SW480 (cell line): ENCODE data around the gene MARCHF11.

Experiments
- DNase-seq: peaks from one replicate; pipeline ENCODE4 v3.0.0-alpha.2; 2016; ENCODE audit warnings: low spot score

The MARCHF11 gene, protein sequence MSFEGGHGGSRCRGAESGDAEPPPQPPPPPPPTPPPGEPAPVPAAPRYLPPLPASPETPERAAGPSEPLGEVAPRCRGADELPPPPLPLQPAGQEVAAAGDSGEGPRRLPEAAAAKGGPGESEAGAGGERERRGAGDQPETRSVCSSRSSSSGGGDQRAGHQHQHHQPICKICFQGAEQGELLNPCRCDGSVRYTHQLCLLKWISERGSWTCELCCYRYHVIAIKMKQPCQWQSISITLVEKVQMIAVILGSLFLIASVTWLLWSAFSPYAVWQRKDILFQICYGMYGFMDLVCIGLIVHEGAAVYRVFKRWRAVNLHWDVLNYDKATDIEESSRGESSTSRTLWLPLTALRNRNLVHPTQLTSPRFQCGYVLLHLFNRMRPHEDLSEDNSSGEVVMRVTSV

DNA sequence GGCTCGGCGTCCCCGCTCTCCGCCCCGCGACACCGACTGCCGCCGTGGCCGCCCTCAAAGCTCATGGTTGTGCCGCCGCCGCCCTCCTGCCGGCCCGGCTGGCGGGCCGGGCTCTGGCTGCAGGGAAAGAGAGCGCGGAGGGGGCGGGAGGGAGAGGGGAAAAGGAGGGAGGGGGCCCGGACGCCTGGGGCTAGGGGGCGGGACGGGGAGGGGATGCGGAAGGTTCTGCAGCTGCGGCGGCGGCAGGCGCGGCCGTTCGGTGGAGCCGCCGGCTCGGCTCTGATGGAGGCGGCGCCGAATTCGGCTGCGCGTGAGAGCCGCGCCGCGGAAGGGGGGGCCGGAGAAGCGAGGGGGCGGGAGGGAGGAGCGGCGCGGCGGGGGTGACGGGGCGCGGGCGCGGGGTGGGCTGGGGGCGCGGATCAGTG is at the start of gene MARCHF11:
MARCHF11 (minus strand) TSS at position 281 of the 425 bp plus-strand sequence; CDS start at position 65, 216 bp downstream.
- DNase-seq = no peak

DNA sequence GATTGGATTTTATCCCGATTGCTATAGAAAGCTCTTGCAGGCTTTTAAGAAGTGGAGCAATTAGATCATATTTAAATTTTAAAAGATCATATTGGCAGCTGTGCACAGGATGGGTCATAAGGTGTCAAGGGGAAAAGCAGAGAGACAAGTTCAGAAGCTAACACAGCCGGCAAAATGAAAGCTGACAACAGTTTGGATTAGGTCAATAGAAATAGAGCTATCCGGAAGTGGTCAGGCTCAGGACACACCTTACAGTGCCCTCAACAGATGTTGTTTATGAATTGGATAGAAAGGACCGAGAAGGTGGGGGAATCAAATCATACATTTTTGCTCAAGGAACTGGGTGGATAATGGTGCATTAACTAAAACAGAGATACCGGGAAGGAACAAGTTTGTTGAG is 46.3 kb upstream of the MARCHF11 start:
- peak; percentile 29 for DNase-seq

DNA sequence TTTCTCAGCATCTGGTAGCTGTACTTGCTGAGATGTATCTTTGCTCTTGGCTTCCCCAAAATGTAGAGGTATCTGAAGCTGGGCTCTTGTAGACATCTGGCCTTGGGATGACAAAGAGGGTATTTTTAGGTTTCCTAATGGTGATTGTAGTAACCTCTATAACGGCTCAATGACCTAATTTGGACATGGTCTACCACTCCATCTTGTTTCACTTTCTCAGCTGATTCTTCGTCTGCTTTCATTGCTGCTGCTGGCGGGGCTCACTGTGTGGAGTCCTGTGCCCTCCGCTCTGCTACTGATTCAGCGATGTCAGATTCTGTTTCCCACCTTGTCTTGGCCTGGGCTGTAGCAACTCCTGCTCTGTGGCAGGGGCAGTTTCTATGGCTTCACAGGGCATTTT is 12.7 kb upstream of the MARCHF11 start:
- DNase-seq = no peak

DNA sequence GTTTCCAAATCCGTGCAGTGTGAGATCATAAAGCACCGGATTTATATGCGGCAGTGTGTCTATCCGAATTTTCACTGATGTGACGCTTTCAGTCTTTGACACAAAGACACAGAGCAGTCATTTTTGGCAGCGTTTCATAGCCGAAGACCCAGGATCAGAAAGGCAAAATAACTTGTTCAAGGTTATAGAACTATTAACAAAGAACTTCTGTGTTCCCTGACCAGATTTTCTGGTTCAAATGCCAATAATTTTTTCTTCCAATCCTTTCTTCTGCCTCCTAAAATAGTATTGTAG is 1.1 kb upstream of the MARCHF11 start:
- DNase-seq = no peak

DNA sequence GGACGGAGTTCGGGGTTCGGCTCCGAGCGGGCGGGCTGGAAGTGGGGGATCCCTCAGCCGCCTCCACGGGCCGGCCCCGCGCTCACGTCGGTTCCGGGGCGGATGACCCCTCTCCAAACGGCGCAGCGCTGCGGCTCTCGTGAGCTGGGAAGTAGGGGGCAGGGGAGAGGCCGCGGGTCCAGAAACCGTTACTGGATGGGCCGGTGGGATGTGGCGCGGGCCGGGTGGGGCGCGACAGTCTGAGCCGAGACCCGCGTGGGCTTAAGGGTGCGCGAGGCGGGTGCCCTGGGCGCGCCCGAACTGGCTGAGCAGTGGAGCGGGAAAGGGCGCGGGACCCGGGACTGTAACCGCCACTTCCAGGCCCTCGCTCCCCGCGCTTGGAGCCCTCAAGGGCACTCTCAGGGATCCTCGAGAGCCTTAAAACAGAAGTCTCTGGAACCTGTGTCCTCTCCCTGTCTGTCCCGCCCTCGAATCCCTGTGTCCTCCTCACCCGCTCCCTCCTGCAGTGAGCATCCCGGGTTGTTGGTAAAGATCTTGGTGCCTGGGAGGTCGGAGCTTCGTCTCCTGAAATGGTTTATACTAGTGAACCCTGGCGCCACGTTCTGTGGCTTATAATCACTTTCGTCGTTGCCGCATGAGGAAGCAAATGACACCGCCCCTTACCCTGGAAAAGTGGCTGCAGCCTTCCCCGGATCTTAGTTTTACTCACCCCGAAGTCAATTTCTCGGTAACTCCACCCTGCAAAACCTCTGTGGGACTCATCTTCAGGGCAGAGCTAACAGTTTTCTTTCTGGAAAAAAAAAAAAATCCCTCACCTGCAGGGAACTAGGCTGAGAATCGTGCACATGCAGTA is 571 bp upstream of the MARCHF11 start:
- no peak for DNase-seq

DNA sequence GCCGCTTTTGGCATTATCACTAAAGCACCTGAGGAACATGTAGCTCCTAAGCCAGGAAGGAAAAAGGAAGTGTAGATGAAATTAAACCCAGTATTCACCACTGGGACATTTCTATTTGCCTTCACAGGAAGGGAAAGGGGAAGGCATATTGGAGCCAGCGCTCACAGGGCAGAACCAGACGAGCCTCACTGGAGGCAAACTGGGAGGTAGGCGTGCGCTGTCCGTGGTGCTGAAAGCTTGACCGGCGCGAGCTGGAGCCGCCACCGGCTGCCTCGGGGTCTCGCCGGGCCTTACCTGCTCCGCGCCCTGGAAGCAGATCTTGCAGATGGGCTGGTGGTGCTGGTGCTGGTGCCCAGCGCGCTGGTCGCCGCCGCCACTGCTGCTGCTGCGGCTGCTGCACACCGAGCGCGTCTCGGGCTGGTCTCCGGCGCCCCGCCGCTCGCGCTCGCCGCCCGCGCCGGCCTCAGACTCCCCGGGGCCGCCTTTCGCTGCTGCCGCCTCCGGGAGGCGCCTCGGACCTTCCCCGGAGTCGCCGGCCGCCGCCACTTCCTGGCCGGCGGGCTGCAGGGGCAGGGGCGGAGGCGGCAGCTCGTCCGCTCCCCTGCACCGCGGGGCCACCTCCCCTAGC is 732 bp downstream of the MARCHF11 start:
- no peak for DNase-seq

DNA sequence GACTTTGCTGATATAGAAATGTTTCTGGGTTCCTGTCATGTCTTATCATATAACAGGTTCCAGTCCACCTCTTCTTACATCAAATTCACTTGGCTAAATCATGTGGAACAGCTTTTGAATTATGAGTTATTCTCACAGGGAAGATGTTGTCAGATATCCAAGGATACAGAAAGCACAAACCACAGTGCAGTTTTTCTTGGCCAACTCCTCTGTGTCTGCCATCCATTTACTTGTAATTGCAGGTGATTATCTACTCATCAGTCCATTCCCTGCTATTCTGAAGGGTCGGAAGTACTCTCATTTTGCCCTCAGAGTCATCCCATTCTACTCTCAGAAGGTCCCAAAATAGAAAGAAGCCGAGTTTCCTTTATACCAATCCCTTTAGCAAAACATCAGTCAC is 10.0 kb downstream of the MARCHF11 start:
- no peak for DNase-seq

DNA sequence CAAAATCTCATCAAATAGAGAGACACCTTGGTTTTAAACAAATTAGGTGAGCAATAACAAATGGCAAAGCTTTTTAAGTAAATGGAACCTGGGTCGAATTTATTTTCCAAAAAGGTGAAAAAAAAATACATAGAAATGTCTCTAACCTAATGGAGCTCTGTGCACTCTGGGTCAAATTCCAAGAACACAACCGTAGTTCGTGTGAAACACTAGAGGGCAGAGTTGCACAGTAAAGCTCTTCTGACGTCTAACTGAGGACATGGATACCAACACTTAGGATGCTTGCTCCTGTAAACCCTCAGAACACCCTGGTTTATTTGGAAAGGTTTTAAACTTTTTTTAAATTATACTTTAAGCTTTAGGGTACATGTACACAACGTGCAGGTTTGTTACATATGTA is 18.9 kb downstream of the MARCHF11 start:
- peak; percentile 80 for DNase-seq

DNA sequence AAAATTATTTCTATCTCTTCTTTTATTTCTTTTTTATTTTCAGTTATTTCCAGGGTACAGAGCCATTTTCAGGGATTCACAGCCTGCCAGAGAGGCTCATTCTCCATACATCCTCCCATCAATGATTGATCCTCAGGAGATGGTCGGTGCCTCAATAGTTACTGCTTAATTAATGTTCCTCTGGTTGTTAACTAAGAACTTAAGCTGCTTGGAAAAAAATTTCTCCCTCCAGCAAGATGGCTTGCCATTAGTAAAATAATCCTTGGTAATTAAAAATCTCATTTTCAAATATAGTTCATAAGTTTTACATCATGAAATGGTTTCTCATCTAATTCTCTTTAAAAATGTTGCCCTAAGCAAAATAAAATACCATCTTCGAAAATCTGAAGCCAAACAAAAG is 20.0 kb downstream of the MARCHF11 start:
- no peak for DNase-seq

DNA sequence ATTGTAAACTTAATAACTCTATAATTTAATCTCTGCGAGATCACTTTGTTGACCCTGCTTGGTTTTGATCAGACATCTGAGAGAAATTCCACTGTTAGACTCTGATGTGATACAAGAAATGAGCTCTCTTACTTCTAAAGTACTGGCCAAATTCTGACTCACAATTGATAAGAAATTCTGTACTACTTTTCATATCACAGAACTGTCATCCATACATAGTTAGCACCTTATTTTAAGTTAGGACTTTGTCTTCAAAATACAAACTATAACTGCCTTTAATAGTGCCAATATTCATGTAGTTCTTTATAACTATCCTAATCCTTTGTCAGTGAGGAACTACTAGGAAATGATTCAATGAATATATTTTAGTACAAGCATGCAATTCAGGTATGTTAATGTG is 23.4 kb downstream of the MARCHF11 start:
- no peak for DNase-seq

DNA sequence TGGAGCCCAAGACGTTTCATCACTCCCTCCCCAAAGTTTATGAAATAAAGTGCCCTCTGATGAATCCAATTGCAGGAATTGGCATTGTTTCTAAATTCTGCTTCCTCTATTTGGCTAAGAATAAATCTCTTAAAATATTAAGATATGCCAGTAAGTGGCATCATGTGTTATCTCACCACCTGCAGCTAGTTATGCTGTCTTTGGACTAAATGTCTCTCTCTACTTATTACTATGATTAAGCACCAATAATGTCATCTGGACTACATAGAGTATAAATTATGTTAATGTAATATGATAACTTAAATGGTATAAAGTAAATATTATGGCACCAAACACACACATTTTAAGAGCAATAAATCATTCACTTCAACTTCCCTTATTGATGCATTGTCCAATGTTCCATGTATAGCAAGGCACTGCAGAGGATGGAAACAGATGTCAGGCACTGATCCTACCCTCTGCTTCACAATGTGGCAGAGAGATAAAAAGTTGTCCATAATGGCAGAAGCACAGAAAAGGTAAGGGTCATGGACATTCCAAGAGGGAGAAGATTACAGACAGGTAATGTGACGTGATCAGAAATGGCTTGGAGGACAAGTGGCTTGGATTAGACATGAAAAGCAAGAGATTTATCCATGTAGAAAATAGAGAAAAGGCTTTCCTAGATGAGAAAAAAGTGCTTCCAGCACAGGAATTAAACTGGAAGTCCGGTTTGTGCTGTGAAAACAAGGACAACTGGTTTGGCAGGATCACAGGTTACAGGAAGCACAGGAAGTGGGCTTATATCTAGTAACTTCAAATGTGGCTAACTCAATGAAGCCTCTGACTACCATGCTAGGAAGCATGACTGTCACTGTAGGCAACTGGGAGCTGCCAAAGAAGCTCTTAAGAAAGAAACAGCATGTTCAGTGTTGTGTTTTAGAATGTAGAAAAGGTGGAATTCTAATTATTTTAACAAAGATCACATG is 26.7 kb downstream of the MARCHF11 start:
- DNase-seq = no peak

DNA sequence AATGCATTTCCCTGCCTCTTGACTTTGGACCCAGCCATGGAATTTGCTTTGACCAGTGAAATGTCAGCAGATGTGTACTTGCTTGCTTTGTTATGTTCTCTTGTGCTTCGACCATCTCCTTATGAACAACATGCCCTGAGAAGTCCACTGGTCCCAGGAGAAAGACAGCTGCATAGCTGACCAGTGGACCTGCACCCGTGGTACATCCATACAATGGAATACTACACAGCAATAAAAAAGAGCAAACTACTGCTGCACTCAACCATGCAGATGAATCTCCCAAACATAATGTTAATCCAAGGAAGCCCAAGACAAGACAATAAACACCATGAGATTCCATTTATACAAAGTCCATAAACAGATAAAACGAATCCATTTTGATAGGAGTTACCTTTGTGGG is 30.0 kb downstream of the MARCHF11 start:
- no peak for DNase-seq

DNA sequence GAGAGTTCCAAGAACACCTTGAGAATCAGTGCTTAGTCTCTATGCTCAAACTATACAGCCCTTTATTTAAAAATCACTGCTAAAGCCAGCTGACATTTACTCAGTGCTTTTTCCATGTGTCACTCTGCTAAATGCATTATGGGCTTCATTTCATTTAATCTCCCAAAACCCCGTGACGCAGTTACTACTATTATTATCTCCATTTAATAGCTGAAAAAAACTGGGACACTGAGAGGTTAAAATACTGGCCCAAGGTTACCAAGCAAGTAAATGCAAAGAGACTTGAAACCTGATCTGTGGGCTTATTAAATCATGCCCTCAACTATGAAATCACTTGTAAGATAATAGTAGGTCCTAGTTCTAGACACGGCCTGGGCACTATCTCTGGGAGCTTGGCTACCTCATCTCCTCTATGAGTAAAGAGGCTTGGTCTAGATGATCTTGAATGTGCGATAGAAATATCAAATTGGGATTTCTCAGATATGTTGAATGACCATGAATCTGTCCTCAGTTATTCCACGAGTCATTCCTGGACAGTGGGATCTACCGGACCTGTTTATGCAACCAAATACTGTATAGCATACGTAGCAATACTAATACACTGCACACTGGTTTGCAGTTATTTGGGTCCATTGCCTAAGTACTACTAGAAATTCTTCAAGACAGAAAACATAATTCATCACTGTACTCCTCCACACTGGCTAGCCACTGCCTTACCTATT is 32.3 kb downstream of the MARCHF11 start:
- DNase-seq = no peak

DNA sequence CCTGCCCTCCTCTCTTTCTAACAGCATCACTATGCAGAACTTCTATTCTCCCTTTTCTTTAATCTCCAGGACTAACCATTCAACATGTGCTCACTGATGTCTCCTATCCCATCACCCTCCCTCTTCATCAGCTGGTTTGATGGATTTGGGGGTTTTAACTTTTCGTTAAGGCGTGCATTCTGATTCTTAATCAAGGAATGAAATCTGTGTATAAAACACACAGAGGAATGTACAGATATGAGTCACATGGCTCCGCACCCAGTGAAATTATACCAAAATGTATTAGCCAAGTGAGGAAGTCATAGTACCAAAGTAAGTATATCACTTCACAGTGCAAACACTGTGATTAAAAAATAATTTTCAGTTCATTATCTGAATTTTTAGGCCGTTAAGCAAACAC is 35.2 kb downstream of the MARCHF11 start:
- no peak for DNase-seq

DNA sequence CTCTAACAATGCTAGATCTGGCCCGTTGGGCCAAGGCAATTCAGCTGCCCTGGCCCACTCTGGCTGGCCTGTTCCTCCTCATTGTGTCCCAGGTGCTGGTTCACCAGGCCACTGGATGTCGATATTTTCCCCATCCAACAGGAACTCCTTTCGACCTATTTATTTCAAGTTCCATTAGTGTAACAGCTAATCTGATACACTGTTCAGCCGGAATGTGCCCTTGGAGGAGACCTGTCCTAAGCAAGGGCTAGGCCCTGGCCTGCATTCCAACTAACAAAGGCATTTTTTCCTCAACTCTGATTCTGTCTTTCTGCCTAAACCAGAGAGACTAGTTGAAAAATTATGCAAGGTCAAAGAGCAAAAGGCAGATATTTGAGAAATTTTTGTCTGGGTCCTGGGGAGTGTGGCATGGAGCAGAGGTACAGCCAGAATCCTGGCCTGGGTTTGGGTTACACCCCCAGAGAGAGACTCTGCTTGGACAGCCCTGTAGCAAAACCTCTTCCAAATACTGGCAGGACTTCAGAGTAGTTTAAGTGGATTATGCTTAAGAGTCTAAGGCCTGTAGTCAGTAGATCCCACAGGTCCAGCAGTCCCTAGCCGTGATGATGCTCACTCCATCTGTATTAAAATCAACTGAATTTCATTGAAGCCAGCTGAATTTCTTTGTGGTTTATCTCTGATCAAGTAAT is 36.1 kb downstream of the MARCHF11 start:
- DNase-seq = no peak

DNA sequence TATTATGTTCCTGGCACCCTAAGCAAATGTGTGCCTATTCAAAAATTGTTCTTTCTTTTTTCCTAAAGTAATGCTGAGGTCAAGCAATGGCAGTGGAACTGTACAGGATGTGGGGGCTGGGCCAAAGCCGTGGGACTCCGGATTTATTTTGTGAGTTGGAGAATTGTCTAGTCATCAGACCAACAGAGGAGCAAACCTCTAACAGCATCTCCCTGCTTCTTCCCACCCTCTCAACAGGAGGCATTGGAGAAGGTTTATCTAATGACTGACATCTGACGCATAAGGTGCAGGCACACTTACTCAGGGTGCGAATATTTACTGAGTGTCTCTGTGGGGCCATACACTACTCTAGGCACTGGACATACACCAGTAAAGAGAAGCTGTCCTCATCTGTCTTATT is 38.6 kb downstream of the MARCHF11 start:
- no peak for DNase-seq

DNA sequence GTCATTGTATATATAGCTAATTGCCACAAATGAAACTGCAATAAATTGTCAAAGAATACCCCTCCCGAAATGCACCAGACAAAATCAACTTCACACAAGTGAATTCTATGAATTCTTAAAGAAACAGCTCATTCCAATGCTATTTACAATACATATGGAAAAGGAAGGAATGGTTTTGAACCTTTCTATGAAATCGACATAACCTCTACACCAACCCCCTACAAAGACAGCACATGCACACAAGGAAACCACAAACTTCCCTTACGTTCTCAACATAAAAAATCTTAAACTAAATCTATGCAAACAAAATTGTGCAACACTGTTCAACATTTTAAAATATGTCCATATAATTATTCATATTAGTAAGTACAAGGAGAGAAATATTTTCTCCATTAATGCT is 39.2 kb downstream of the MARCHF11 start:
- no peak for DNase-seq

DNA sequence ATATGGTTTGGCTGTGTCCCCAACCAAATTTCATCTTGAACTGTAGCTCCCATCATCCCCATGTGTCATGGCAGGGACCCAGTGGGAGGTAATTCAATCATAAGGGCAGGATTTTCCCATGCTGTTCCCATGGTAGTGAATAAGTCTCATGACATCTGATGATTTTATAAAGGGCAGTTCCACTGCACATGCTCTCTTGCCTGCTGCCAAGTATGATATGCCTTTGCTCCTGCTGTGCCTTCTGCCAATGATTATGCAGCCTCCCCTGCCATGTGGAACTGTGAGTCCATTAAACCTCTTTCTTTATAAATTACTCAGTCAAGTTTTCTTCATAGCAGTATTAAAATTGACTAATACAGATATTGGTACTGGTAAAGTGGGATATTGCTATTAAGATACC is 42.4 kb downstream of the MARCHF11 start:
- DNase-seq = no peak

DNA sequence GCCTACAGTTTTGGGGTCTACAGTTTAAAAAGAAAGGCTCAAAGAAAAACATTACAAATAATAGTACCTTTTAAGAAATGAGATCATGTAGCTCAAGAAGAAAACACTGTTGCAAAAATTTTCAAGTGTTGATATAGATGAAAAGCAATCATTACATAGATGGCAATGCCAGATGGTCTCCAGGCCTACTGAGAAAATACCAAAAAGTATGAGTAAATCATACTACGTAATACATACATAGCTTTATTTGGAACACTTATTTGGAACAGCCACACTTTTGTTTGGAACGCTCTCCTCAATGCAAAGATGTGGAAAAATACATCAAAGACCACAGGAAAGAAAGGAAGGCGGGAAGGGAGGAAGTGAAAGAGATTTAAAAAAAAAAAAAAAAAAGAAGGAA is 44.1 kb downstream of the MARCHF11 start:
- no peak for DNase-seq

DNA sequence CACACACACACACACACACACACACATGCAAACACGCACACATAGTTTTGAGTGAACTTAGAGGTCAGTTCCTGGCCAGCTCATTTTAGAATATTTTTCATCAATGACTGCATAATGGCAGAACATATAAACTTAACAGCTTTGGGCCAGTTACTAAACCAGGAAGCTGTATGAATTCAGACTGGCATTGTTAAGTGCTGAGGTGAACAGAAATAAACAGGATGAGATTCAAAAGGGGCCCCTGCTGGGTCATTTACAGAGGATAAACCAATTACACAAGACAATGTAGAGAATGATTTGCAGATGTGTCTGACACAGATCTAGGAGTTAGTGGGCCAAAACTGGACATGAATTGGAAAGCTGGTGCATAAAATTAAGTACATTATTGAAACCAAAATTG is 44.6 kb downstream of the MARCHF11 start:
- DNase-seq = no peak

DNA sequence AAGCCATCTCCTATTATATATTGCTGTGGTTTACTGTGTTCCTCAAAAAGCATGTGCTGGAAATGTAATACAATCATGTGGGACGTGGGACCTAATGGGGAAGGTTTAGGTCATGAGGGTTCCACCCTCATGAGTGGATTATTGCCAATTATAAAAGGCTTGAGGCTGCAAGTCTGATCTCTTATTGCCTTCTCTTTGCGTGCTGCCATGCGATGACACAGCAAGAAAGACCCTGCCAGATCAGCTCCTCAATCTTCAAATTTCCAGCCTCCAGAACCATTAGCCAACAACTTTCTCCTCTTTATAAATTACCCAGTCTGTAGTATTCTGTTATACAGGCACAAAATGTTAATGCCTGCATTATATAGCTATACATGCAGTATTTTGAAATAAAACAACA is 45.4 kb downstream of the MARCHF11 start:
- no peak for DNase-seq
